ENCODE data around the gene PXYLP1. TPM values are rescaled to one million over a fixed set of nuclear protein-coding genes. Genes with fewer than 3 reads are reported as not detected.

PXYLP1 gene
- total RNA-seq, 4 donors from 2014 or later: 7.1 to 13.4 (median 10.3) TPM

DNA sequence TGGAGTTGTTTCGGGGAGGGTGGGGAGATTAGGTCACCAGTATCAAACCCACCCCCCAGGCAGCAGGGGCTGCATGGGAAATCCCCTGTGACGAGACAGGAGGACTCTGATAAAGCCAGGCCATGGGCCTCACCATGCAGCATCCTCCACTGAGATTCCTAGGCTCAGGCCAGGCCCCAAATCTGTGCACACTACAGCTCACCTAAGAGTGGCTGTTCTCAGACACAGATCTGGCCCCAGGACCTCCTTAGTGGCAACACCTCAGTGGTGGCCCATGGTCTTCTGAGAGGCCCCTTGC is 29.0 kb downstream of the PXYLP1 start:
- intact Hi-C loops (cut with DNase I): no loop called here
- Histone ChIP-seq H3K27ac (no peak overlapping the region), H3K4me1 (no peaks in the 10 kb centered on the region), H3K27me3 (no peaks in the 10 kb centered on the region), H3K36me3 (no peaks in the 10 kb centered on the region), H3K9me3 (no peaks in the 10 kb centered on the region), H3K4me3 (replicated peaks in 1 of 3) (no peak overlapping the region)
- TF ChIP-seq POLR2A (IDR thresholded peaks at IDR 0.05): no peak
- TF ChIP-seq, protein P1, sequence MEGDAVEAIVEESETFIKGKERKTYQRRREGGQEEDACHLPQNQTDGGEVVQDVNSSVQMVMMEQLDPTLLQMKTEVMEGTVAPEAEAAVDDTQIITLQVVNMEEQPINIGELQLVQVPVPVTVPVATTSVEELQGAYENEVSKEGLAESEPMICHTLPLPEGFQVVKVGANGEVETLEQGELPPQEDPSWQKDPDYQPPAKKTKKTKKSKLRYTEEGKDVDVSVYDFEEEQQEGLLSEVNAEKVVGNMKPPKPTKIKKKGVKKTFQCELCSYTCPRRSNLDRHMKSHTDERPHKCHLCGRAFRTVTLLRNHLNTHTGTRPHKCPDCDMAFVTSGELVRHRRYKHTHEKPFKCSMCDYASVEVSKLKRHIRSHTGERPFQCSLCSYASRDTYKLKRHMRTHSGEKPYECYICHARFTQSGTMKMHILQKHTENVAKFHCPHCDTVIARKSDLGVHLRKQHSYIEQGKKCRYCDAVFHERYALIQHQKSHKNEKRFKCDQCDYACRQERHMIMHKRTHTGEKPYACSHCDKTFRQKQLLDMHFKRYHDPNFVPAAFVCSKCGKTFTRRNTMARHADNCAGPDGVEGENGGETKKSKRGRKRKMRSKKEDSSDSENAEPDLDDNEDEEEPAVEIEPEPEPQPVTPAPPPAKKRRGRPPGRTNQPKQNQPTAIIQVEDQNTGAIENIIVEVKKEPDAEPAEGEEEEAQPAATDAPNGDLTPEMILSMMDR (IDR thresholded peaks at IDR 0.05): no peak
- no peak for DNase-seq
- 100% methylated on average over 1 of the region's 2 CpGs for WGBS, 2 donors

DNA sequence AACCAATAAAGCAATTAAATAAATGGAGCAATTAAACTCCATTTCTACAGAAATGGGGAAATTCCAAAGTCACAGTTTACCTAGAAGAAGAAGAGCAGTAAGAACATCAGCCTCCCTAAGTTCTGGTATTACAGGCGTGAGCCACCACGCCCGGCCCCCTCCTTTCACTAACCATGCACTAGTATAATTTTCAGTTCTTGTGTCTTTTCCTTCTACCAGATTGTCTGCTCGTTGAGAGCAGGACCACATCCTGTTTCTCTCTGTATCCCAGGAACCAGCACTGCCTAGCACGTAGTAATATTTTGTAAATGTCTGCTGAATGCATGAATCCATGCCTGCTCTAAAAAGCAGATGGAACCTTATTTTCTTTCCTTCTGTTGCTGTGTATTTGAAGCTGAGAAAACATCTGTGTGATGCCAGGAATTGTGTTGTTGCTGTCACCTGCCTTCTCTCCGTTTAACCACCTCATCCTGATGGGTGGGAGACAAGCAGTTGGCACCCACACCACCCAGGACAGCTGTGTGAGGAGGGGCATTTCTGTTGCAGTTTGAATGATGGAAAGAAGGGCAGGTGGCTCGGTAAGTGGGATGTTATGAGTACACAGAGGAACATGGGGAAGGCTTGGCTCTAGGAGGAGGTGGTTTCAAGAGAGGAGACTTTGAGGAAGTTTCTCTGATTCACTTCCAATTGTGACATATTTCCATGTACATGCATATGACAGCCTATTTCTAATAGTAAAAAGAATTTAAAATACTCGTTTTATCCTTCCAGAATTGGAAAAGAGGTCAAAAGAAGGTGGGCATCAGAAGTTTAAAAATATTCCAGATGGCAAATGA is 30.1 kb downstream of the PXYLP1 start:
- Histone ChIP-seq H3K36me3 (no peaks in the 10 kb centered on the region), H3K27ac (no peak overlapping the region), H3K4me1 (no peaks in the 10 kb centered on the region), H3K27me3 (no peaks in the 10 kb centered on the region), H3K9me3 (no peaks in the 10 kb centered on the region), H3K4me3 (replicated peaks in 1 of 3) (no peak overlapping the region)
- 86 to 88% methylated on average over 8 of the region's 8 CpGs for WGBS, 2 donors
- intact Hi-C loops (cut with DNase I): no loop called here
- no peak for DNase-seq
- TF ChIP-seq, protein P1 (IDR thresholded peaks at IDR 0.05): no peak
- TF ChIP-seq POLR2A (IDR thresholded peaks at IDR 0.05): no peak

DNA sequence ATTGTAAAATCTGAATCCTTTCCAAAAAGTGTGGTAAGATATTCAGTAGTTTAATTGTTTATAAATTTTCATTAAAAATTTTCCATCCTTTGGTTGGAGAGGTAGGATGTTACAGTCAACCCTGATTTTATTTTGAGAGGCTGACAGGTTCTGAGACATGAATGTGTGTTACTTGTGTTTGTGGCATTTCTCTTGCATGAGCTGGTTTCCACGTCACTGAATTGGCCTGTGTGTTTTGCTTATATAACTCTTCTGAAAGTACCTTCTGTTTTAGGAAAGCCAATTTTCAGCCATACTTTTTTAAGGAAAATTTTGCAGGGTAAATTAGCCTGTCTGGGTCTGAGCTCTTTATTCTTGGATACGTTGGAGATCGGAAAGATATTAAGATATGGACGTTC is 30.7 kb downstream of the PXYLP1 start:
- no peaks in the 10 kb centered on the region for H3K27me3 ChIP-seq
- no peaks in the 10 kb centered on the region for H3K36me3 ChIP-seq
- DNase-seq: peak in 1 of 2 donors; percentile 14
- intact Hi-C loops (cut with DNase I): no loop called here
- no peak for TF ChIP-seq POLR2A (IDR thresholded peaks at IDR 0.05)
- TF ChIP-seq, protein P1 (IDR thresholded peaks at IDR 0.05): no peak
- H3K4me3 ChIP-seq (replicated peaks in 1 of 3): no peak overlapping the region
- H3K4me1 ChIP-seq: no peaks in the 10 kb centered on the region
- no peak overlapping the region for H3K27ac ChIP-seq
- H3K9me3 ChIP-seq: no peaks in the 10 kb centered on the region
- WGBS, 2 donors: 86 to 87% methylated on average over 4 of the region's 4 CpGs

DNA sequence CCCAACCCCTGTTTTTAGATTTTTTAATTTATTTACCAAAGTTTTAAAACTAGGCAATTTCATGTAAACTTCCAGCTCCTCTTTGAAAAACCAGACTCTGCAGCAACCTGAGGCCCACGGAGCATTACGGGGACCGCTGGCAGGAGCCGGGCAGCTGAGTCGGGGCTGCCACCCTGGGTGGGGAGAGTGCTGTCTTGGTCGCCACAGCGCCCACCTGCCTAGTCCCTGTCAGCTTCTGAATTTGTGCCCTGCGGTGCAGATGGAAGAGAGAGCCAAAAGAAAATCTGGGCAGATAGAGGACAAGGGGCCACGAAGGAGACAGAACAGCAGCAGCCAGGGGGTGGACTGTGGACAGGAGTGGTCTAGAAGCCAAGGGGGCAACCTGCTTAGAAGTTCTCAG is 34.6 kb downstream of the PXYLP1 start:
- Histone ChIP-seq H3K4me3 (replicated peaks in 1 of 3) (no peak overlapping the region), H3K27ac (no peak overlapping the region), H3K9me3 (no peaks in the 10 kb centered on the region), H3K27me3 (no peaks in the 10 kb centered on the region), H3K4me1 (peaks cover 0 to 4% of the 10 kb centered on the region in 2 donors), H3K36me3 (no peaks in the 10 kb centered on the region)
- WGBS, 2 donors: 95 to 98% methylated on average over 9 of the region's 9 CpGs
- DNase-seq: no peak
- no peak for TF ChIP-seq POLR2A (IDR thresholded peaks at IDR 0.05)
- TF ChIP-seq, protein P1 (IDR thresholded peaks at IDR 0.05): no peak
- intact Hi-C loops (cut with DNase I): no loop called here

DNA sequence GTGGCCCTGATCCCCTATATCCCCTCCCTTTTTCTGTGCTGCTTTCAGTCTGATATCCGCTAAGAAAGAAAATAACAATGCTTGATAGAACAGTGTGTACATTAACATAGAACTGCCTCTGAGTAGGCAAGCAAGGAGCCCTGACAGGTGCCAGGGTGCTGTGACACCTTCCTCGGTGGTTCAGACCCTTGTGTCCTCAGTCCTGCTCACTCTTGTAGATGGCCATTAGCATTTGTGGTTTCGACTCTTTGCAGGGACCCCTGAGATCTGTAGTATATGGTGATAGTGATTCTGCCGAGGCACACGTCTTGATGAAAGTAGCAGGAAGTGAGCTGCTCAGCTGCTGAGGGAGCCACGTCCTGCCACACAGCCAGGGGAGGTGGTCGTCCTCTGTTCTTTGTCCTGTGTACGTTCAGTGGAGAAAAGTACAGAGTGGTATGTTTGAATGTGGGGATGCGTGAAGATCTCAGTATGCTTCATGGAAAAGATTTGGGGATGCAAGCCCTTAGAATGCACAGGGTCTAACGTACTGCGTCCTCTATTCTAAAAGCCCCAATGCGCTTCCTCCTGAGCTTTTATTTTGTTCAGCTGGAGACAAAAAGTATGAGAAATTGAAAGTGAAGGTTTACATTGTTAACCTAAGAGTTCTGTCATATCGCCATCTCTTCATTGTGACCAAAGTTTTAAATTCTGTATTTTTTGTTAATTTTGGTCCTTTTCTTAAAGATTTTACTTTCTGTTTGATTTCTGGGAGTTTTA is 35.4 kb downstream of the PXYLP1 start:
- no peak for TF ChIP-seq POLR2A (IDR thresholded peaks at IDR 0.05)
- TF ChIP-seq, protein P1 (IDR thresholded peaks at IDR 0.05): no peak
- WGBS, 2 donors: 74 to 76% methylated on average over 13 of the region's 13 CpGs
- DNase-seq: no peak
- intact Hi-C loops (cut with DNase I): no loop called here
- Histone ChIP-seq H3K27ac (no peak overlapping the region), H3K27me3 (no peaks in the 10 kb centered on the region), H3K36me3 (no peaks in the 10 kb centered on the region), H3K9me3 (no peaks in the 10 kb centered on the region), H3K4me3 (replicated peaks in 1 of 3) (no peak overlapping the region), H3K4me1 (peaks cover 0 to 4% of the 10 kb centered on the region in 2 donors)

Data from thyroid gland (tissue), 4 donors.